Prostate gland (tissue), 2 donors: ENCODE data around the gene TRAPPC2.

ENCODE experiments used
- POLR2A ChIP-seq: fragments of 450-650 bp; IDR thresholded peaks from one replicate; pipeline ENCODE4 v1.6.1; 2016; ENCODE audit warnings: antibody characterized with exemption, mild to moderate bottlenecking
- POLR2AphosphoS5 ChIP-seq: sonication (generic); formaldehyde crosslinking; IDR thresholded peaks from one replicate; pipeline ENCODE4 v1.6.1; 2017; ENCODE audit warnings: antibody characterized with exemption
- TF ChIP-seq, protein P1 (sequence below), 4 experiments: fragments of 200-600 bp in 2 of 4; fragments of 450-650 bp in 2 of 4; sonication (generic) in 2 of 4; IDR thresholded peaks; 1 replicate in 3 of 4; 2 replicates in 1 of 4; pipeline ENCODE4 v1.5.1; 2016 to 2019; ENCODE audit warnings: antibody characterized with exemption in 4 of 4, mild to moderate bottlenecking in 2 of 4, moderate library complexity in 2 of 4

DNA sequence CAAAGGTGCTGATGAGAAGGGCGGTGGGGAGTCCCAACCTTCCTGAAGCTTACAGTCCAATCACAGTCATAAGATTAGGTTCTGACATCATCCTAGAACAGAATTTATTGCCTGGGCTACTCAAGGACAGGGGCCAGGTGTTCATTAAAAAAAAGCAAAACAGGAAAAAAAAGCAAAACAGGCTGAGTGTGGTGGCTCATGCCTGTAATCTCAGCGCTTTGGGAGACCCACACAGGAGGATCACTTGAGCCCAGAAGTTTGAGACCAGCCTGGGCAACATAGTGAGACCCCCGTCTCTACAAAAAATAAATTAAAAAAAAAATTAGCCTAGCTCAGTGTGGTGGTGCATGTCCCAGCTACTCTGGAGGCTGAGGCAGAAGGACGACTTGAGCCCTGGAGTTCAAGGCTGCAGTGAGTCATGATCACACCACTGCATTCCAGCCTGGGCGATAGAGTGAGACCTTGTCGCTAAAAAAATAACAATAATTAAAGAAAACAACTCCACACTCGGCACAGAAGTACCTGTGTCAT lies 42.5 kb downstream of the TRAPPC2 start:
- TF ChIP-seq POLR2A: no peak
- TF ChIP-seq, protein P1, sequence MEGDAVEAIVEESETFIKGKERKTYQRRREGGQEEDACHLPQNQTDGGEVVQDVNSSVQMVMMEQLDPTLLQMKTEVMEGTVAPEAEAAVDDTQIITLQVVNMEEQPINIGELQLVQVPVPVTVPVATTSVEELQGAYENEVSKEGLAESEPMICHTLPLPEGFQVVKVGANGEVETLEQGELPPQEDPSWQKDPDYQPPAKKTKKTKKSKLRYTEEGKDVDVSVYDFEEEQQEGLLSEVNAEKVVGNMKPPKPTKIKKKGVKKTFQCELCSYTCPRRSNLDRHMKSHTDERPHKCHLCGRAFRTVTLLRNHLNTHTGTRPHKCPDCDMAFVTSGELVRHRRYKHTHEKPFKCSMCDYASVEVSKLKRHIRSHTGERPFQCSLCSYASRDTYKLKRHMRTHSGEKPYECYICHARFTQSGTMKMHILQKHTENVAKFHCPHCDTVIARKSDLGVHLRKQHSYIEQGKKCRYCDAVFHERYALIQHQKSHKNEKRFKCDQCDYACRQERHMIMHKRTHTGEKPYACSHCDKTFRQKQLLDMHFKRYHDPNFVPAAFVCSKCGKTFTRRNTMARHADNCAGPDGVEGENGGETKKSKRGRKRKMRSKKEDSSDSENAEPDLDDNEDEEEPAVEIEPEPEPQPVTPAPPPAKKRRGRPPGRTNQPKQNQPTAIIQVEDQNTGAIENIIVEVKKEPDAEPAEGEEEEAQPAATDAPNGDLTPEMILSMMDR (IDR thresholded peaks at IDR 0.05): no peak
- TF ChIP-seq POLR2AphosphoS5: no peak
